Measurements from ENCODE around the gene TEX19.
"Not testable (repeated sequence)": the region's sequence is repeated elsewhere in the genome, so short reads cannot be mapped to it uniquely, and the experiment has no call there.

TEX19 gene

GRCh38 chr17:82356845-82357355, 2.1 kb upstream of the TEX19 start:
- DNase-seq, result no peak

- DNase-seq, result no peak
Measured at GRCh38 chr17:82357394-82357793, 1.7 kb upstream of the TEX19 start.

GRCh38 chr17:82359451-82360074, 516 bp downstream of the TEX19 start:
- not testable (repeated sequence) for DNase-seq

- no peak for DNase-seq
Measured at GRCh38 chr17:82361885-82362633, 3.0 kb downstream of the TEX19 start.

DNA sequence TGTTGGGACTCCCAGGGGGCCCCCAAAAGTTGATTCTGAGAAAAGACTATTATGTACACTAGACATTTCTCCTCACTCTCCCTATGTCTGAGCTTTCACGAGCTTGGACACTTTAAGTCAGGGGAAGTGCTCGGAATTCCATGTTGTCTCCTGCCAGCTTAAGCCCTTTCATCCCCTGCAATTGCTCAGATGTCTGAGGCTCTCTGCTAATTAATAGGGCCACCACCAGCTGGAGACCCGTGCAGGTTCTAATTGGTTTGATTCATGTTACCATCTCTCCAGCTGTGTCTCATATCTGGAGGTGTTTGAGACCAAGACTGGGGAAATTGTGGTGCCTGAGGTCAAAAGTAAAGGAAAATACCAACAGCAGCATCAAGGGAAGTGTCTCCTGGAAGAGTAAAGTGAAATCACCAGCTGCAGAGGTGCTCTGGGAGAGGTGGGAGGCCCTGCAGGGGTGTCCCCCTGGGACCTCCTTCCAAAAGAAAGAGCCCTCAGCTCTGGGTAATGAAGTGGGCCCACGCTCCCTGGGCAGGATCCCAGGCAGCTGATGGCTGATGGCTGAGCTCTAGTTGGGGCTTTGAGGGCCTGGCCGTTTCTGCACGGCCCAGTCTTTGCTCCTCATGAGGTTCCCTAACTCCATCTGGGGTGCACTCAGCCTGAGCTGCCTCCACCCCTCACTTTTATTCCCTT, 6.7 kb downstream of the TEX19 start:
- no peak for DNase-seq

DNA sequence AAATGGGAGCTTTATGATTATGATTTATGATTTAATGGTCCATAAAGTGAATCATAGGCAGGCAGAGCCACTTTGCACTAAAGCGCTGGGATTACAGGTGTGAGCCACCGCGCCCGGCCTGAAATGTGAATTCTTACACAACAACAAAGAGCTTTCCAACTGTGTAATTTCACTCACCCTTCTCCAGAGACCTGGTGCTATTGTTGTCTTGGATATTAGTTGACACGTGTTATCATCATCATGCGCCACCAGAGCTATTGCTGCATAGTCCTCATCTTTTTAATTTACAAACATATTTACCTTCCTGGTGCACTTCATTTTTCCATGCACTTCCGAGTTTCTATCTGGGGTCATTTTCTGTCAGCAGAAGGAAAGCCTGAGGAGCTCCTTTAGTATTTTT, 7.7 kb downstream of the TEX19 start:
- DNase-seq, result no peak

- no peak for DNase-seq
Measured at GRCh38 chr17:82367724-82368524, 8.9 kb downstream of the TEX19 start.

GRCh38 chr17:82369211-82369610, 10.2 kb downstream of the TEX19 start:
- DNase-seq, result no peak

GRCh38 chr17:82370471-82371332, 11.7 kb downstream of the TEX19 start:
- no peak for DNase-seq

GRCh38 chr17:82371333-82372248, 12.5 kb downstream of the TEX19 start, which contains the start of gene UTS2R:
UTS2R (plus strand) TSS chr17:82371765; CDS start chr17:82374325, 2,560 bp downstream.
- DNase-seq, result no peak

GRCh38 chr17:82372249-82373071, 13.4 kb downstream of the TEX19 start:
- no peak for DNase-seq

- not testable (repeated sequence) for DNase-seq
Measured at GRCh38 chr17:82373072-82373452, 14.0 kb downstream of the TEX19 start.

GRCh38 chr17:82373731-82374625, 14.9 kb downstream of the TEX19 start:
- no peak for DNase-seq

GRCh38 chr17:82374626-82375331, 15.7 kb downstream of the TEX19 start:
- no peak for DNase-seq

- no peak for DNase-seq
Measured at GRCh38 chr17:82375359-82376041, 16.5 kb downstream of the TEX19 start.

- DNase-seq, result no peak
Measured at GRCh38 chr17:82376042-82376730, 17.1 kb downstream of the TEX19 start.

- DNase-seq, result not testable (repeated sequence)
Measured at GRCh38 chr17:82377294-82377693, 18.2 kb downstream of the TEX19 start.

Data from CD4-positive, alpha-beta T cell treated with Interleukin-17A for 4 hours (primary cell).